HG03175 (cell line): ENCODE results near the gene KRTDAP.

ENCODE experiments used
- ATAC-seq: cut with Tn5 transposase; IDR thresholded peaks from one replicate; pipeline ENCODE4 v1.9.1; 2021; ENCODE audit warnings: mild to moderate bottlenecking, moderate library complexity; ENCODE audit not compliant: unreplicated experiment

The KRTDAP gene, protein sequence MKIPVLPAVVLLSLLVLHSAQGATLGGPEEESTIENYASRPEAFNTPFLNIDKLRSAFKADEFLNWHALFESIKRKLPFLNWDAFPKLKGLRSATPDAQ

GRCh38 chr19:35490364-35490763 is at the start of gene KRTDAP:
Gene KRTDAP, minus strand, starts transcription at chr19:35490464. Its CDS starts 22 bp downstream, at chr19:35490442.
- ATAC-seq: no peak

- ATAC-seq: no peak
Observed at GRCh38 chr19:35539850-35540249, 49.6 kb upstream of the KRTDAP start.

DNA sequence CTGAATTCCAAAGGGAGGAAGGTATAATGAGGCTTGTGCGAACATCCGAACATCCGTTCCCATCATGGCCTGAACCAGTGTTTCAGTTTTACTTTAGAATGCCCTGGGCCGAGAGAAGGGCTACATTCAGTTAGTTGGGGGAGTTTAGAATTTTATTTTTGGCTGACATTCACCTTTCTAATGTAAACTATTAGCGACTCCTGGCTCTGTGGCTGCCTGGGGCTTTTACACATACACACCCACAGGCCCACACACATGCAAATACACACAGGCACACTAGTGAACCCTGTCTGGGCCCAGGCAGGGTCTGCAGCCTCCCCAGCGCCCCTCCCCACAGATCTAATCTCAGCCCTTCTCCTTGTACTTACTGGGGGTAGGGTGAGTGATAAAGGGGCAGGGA is 49.0 kb upstream of the KRTDAP start:
- ATAC-seq: no peak

DNA sequence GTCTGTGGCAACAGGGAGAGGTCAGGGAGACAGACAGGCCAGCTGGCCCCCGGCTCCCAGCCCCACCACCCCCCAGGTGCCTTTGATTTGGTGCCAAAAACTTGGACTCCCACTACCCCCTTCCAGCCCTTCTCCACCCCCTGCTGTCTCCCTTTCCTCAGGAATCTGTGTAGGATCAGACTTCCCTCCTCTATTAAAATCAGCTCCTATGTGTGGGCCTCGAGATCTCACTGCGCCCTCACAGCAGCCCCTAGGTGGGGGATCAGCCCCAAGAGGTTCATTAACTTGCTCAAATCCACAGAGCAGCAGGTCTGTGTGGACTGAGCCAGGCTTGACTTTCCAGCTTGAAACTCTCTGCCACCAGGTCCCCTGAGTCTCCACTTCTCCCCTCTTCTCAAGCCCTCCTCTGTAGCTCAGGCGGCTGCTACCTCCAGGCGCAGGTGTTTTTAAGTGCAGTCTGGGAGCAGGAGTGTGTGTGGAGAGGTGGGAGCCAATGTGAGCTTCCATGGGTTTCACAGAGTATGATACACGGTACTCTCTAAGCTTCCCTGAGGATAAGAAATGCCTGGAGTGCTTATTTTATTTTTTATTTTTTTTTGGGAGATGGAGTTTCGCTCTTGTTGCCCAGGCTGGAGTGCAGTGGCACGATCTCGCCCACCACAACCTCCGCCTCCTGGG is 44.7 kb upstream of the KRTDAP start:
- ATAC-seq: no peak

DNA sequence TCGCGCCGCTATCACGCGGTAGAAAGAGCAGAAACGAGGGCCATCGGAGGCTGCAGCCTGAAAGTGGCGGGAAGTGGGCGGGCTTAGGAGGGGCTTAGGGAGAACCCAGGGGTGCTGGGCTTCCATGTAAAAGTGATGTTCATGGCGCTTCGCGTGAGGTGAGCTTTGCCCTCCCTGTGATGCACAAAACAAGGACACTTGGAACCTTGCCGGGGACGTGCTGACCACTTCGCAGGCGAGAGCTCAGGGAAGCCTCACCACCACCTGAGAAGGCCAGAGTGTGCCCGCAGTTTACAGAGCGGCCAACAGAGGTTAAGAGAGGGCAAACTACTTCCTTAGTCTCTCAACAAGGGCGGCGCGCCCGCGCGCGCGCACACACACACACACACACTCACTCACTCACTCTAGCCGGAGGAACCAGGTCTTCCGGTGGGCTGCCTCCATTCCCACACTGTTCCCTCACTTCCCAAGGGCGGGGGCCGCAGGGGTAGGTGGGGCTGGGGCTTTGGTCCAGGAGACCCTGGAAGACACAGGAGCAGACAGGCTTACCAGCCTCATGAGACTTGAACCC is 43.6 kb upstream of the KRTDAP start:
- no peak for ATAC-seq

DNA sequence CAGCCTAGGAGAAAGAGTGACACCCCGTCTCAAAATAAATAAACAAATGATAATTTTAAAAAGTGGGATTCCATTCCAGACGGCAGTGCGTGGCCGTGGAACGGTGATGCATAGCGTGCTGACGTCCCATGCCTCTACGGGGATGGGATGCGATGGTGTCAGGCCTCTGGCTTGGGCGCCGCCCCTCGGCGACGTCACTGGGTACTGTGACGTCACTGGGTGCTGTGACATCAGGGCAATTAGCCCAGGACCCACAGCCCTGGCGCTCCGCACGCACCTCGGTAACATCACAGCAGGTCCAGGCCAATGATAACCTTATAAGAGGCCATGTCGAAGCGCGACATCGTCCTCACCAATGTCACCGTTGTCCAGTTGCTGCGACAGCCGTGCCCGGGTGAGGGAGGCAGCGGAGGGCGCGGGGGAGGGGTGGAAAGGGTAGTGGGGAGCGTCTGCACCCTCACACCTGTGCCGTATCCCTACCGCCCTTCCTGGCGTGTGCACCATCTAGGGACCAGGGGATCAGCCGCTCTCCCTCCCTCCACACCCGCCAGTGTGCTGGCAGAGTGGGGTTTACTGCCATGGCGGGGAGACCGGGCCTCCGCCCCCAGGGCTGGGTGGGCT is 43.0 kb upstream of the KRTDAP start, which contains the start of gene GAPDHS:
TSS of gene GAPDHS (plus strand) at position 256 of the 621 bp plus-strand sequence. CDS start at position 328, 72 bp downstream.
- ATAC-seq: no peak

GRCh38 chr19:35531291-35531690 is 41.0 kb upstream of the KRTDAP start:
- ATAC-seq: no peak

- no peak for ATAC-seq
Observed at GRCh38 chr19:35529241-35530218, 39.3 kb upstream of the KRTDAP start.

GRCh38 chr19:35528218-35529038 is 38.2 kb upstream of the KRTDAP start, which contains the start of gene SBSN:
Gene SBSN, minus strand, starts transcription at chr19:35528311. Its CDS starts 30 bp downstream, at chr19:35528281.
- no peak for ATAC-seq

DNA sequence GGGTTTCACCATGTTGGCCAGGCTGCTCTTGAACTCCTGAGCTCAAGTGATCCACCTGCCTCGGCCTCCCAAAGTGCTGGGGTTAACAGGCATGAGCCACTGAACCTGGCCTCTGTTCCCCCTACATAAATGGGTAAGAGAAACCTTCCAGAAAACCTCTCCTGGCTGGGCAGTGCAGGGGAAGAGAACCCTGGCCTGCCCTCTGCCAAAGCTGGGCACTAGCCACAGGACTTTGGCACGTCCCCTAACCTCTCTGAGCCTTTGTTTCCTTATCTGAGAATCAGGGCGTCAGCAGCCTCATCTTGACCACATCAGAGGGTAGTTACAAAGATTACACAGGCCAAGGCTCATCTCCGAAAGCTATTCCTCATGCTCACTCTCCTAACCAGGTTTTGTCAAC is 35.6 kb upstream of the KRTDAP start:
- ATAC-seq: no peak

GRCh38 chr19:35524181-35524837 is 34.0 kb upstream of the KRTDAP start:
- ATAC-seq: no peak

GRCh38 chr19:35522745-35523327 is 32.6 kb upstream of the KRTDAP start:
- ATAC-seq: no peak

GRCh38 chr19:35521124-35521743 is 31.0 kb upstream of the KRTDAP start:
- no peak for ATAC-seq

GRCh38 chr19:35519291-35519690 is 29.0 kb upstream of the KRTDAP start:
- ATAC-seq: no peak

GRCh38 chr19:35518313-35518712 is 28.0 kb upstream of the KRTDAP start:
- ATAC-seq: no peak

GRCh38 chr19:35517342-35517741 is 27.1 kb upstream of the KRTDAP start:
- ATAC-seq: no peak

- no peak for ATAC-seq
Observed at GRCh38 chr19:35516310-35516709, 26.0 kb upstream of the KRTDAP start.

GRCh38 chr19:35514282-35514809 is 24.1 kb upstream of the KRTDAP start:
- no peak for ATAC-seq
